K562 (cell line): ENCODE data around the gene CLIC3. TPM values are rescaled to one million over a fixed set of nuclear protein-coding genes. Genes with fewer than 3 reads are reported as not detected.
A peak's percentile ranks its signal among the peaks of the same experiment; 100 is the strongest.

Experiments used
- ATAC-seq: fragments of 200-7000 bp; cut with Tn5 transposase; 3 replicates; pipeline ENCODE4 v1.9.1; 2020; ENCODE audit warnings: moderate library complexity
- BruUV-seq: library from RNA; stranded (reverse); fragments of 400-500 nt; replicated peaks from 2 replicates; lab custom pipeline; 2021; lab: Mats Ljungman, UMichigan
- CTCF ChIA-PET: fragments of 300-600 bp; formaldehyde crosslinking; extraction: SDS; loops from one replicate; lab custom pipeline; 2021; ENCODE audit warnings: low intra/inter-chr PET ratio; lab: Yijun Ruan, JAX
- POLR2A ChIA-PET: fragments of 300-600, 350-650 bp; sonication (Branson Sonifier 250); formaldehyde crosslinking; extraction: SDS; loops from one replicate; lab custom pipeline; 2021; ENCODE audit warnings: antibody characterized with exemption, inconsistent platforms; lab: Yijun Ruan, JAX
- DNase-seq, 4 experiments: peaks; one replicate each; pipeline versions ENCODE4 v3.0.0 to v3.0.0-alpha.2; 2011 to 2018; ENCODE audit warnings: low spot score in 3 of 4, mixed read lengths in 3 of 4; ENCODE audit errors: extremely low read depth in 1 of 4
- FAIRE-seq: peaks from 2 replicates; lab custom pipeline; 2011; peaks lifted over from hg19 to GRCh38; lab: Jason Lieb, UNC
- H2AFZ ChIP-seq: 2 replicates; pipeline ENCODE4 v1.6.0; 2011; ENCODE audit warnings: low read depth, low read length, control low read depth, inconsistent platforms
- H3K27ac ChIP-seq: fragments of 200-600 bp; 3 replicates; pipeline ENCODE4 v1.8.0; 2011; ENCODE audit warnings: low read depth, mild to moderate bottlenecking, control low read depth, inconsistent platforms, low read length, moderate library complexity, mixed read lengths; ENCODE audit errors: extremely low read depth
- H3K27me3 ChIP-seq, 2 experiments: fragments of 300-600 bp in 1 of 2; 2 replicates in 1 of 2; 3 replicates in 1 of 2; pipeline versions ENCODE4 v1.6.0 to v1.8.0; 2011; ENCODE audit warnings: inconsistent platforms in 2 of 2, low read length in 2 of 2, mild to moderate bottlenecking in 1 of 2, mixed read lengths in 1 of 2, moderate library complexity in 1 of 2; ENCODE audit not compliant: control insufficient read depth in 2 of 2, insufficient read depth in 2 of 2
- H3K36me3 ChIP-seq: fragments of 300-600 bp; 3 replicates; pipeline ENCODE4 v1.8.0; 2011; ENCODE audit warnings: mild to moderate bottlenecking, low read length, inconsistent platforms; ENCODE audit not compliant: control insufficient read depth, insufficient read depth
- H3K4me1 ChIP-seq, 2 experiments: fragments of 200-600 bp in 1 of 2; replicated peaks in 1 of 2; 2 replicates in 1 of 2; 3 replicates in 1 of 2; pipeline versions ENCODE4 v1.5.1 to v1.8.0; 2011; ENCODE audit warnings: inconsistent platforms in 2 of 2, low read length in 2 of 2, mild to moderate bottlenecking in 1 of 2, mixed read lengths in 1 of 2, moderate library complexity in 1 of 2; ENCODE audit not compliant: control insufficient read depth in 2 of 2, insufficient read depth in 2 of 2
- H3K4me2 ChIP-seq: 2 replicates; pipeline ENCODE4 v1.6.1; 2011; ENCODE audit warnings: low read length, control low read depth, inconsistent platforms, mixed read lengths; ENCODE audit not compliant: insufficient read depth
- H3K4me3 ChIP-seq: fragments of 200-600 bp; sonication (generic), shearing (Covaris generic); 2 replicates; pipeline ENCODE4 v1.5.1; 2016; ENCODE audit warnings: control low read depth, inconsistent platforms
- H3K79me2 ChIP-seq: fragments of 200-600 bp; 3 replicates; pipeline ENCODE4 v1.8.0; 2011; ENCODE audit warnings: low read length, inconsistent platforms; ENCODE audit not compliant: control insufficient read depth, insufficient read depth
- H3K9ac ChIP-seq, 2 experiments: 2 replicates each; pipeline versions ENCODE4 v1.6.0 to v1.6.1; 2011; ENCODE audit warnings: low read depth in 2 of 2, low read length in 2 of 2, control low read depth in 1 of 2, inconsistent platforms in 1 of 2, mild to moderate bottlenecking in 1 of 2, mixed read lengths in 1 of 2; ENCODE audit not compliant: insufficient read depth in 1 of 2
- H3K9me1 ChIP-seq: one replicate; pipeline ENCODE4 v1.6.0; 2011; ENCODE audit warnings: inconsistent platforms, mild to moderate bottlenecking, low read length, moderate library complexity; ENCODE audit not compliant: control insufficient read depth, insufficient read depth
- H3K9me3 ChIP-seq: replicated peaks from 2 replicates; pipeline ENCODE4 v1.5.1; 2011; ENCODE audit warnings: low read depth, low read length, inconsistent platforms; ENCODE audit not compliant: control insufficient read depth, insufficient read depth
- H4K20me1 ChIP-seq: replicated peaks from 2 replicates; pipeline ENCODE4 v1.6.1; 2011; ENCODE audit warnings: low read length, inconsistent platforms, mixed read lengths; ENCODE audit not compliant: control insufficient read depth, insufficient read depth
- E4F1 ChIP-seq: fragments of 250-450 bp; sonication (Bioruptor Pico); IDR thresholded peaks from 2 replicates; pipeline ENCODE4 v1.5.0; 2021; ENCODE audit warnings: mild to moderate bottlenecking, borderline replicate concordance
- ETV5 ChIP-seq: sonication (generic); formaldehyde crosslinking; IDR thresholded peaks from 2 replicates; pipeline ENCODE4 v1.4.0; 2020; ENCODE audit warnings: low read depth, mild to moderate bottlenecking, missing genetic modification reagents
- KLF6 ChIP-seq: fragments of 250-450 bp; sonication (Bioruptor Pico); IDR thresholded peaks from 2 replicates; pipeline ENCODE4 v1.4.0; 2020; ENCODE audit warnings: mild to moderate bottlenecking, moderate library complexity, borderline replicate concordance
- MBD1 ChIP-seq: fragments of 250-450 bp; sonication (Bioruptor Pico); IDR thresholded peaks from 2 replicates; pipeline ENCODE4 v1.8.0; 2022; ENCODE audit warnings: inconsistent platforms
- MLX ChIP-seq, 2 experiments: fragments of 450-650 bp in 1 of 2; sonication (generic) in 1 of 2; formaldehyde crosslinking; conservative IDR thresholded peaks; 2 replicates each; pipeline versions ENCODE4 v1.4.0 to v1.8.1; 2020 to 2022; ENCODE audit warnings: mild to moderate bottlenecking in 1 of 2, missing genetic modification reagents in 1 of 2
- PHTF2 ChIP-seq: fragments of 250-450 bp; sonication (Bioruptor Pico); IDR thresholded peaks from 2 replicates; pipeline ENCODE4 v1.5.0; 2021; ENCODE audit warnings: mild to moderate bottlenecking
- SIN3A ChIP-seq, 2 experiments: fragments of 150-350 bp in 1 of 2; IDR thresholded peaks; 2 replicates each; pipeline ENCODE4 v1.6.1; 2011 to 2016; ENCODE audit warnings: borderline replicate concordance in 2 of 2, low read depth in 2 of 2, low read length in 2 of 2, mild to moderate bottlenecking in 2 of 2, moderate library complexity in 2 of 2; ENCODE audit not compliant: control insufficient read depth in 1 of 2
- WGBS: fragments of 100-300 bp; shearing (Covaris generic); methylation state at CpG from one replicate; pipeline ENCODE4 v1.1.6; 2016; ENCODE audit warnings: low coverage, mixed read lengths; ENCODE audit not compliant: insufficient coverage; ENCODE audit errors: missing lambda C conversion rate; 5-methylcytosine and 5-hydroxymethylcytosine counted together
- in situ Hi-C: fragments of 300-500 bp; cut with MboI; formaldehyde crosslinking; loops from 4 replicates; pipeline ENCODE4 v1.15.0; 2018; ENCODE audit warnings: inconsistent platforms, mixed read lengths
- intact Hi-C: fragments of 100-400 bp; cut with micrococcal nuclease; formaldehyde crosslinking; loops from 2 replicates; pipeline ENCODE4 v1.14.2; 2022
- polyA plus RNA-seq, 8 experiments: library from polyadenylated mRNA; depleted of rRNA in 4 of 8; stranded (reverse) in 5 of 8; unstranded in 3 of 8; fragments of >200 nt; fragmentation: Nextera tagmentation in 2 of 8; fragmentation: Illumina TruSeq in 1 of 8; extraction: Ambion mirVana in 2 of 8; extraction: Trizol in 1 of 8; gene quantifications; 2 replicates each; pipeline versions ENCODE4 v1.2.1 to v1.2.3, GENCODE V29; 2011 to 2014; ENCODE audit warnings: inconsistent platforms in 1 of 8, missing spikeins in 1 of 8
- total RNA-seq, 7 experiments: library from RNA; depleted of rRNA in 6 of 7; stranded (reverse); fragments of >200 nt in 6 of 7; fragmentation: Illumina TruSeq in 2 of 7; extraction: Trizol in 2 of 7; gene quantifications; 2 replicates each; pipeline versions ENCODE4 v1.2.1 to v1.2.3, GENCODE V29; 2011 to 2021; ENCODE audit warnings: low replicate concordance in 1 of 7

The CLIC3 gene
- total and polyA plus RNA-seq, 9 of the 15 experiments (the other 6 are each of a cell fraction or from before 2014, with no cell fraction given): 0.27 to 0.29 TPM; not detected in 7

DNA sequence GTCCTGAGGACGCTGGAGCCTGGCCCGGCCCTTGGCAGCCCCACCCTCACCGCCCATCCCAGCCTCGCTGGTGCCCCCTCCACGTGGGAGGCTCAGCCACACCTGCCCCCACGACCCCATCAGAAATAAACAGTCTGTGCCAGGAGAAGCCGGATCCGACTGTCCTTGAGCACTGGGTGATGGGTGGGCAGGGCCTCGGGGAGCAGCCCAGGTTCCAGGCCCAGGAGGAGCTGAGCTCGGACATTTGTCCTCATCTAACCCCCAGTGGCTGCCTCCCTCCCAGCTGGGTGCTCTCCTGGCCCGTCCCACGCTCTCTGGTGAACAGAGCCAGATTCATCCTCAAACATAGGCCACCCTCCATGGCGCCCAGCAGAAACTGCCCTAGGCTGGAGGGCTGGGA, 23.6 kb downstream of the CLIC3 start:
- intact Hi-C loops: no loop called here
- CTCF ChIA-PET: no interaction called here
- WGBS: 44% methylated on average over 11 of the region's 13 CpGs

More for the DNA sequence above, 23.6 kb downstream of the CLIC3 start:
- TF ChIP-seq MLX (CRISPR knock-in tag; conservative IDR thresholded peaks at IDR 0.05) (no peak), PHTF2 (no peak), ETV5 (CRISPR knock-in tag) (no peak), E4F1 (CRISPR knock-in tag) (no peak), KLF6 (CRISPR knock-in tag) (no peak), MBD1 (CRISPR knock-in tag) (no peak), SIN3A (IDR thresholded peaks at IDR 0.05; ENCODE audit: borderline replicate concordance in 2 of 2, control insufficient read depth in 1 of 2, low read depth in 2 of 2, low read length in 2 of 2) (no peak)
- no peak for FAIRE-seq
- no peaks in the 10 kb centered on the region for H3K9me1 ChIP-seq
- no peak overlapping the region for H3K4me2 ChIP-seq
- H2AFZ ChIP-seq: no peak overlapping the region
- POLR2A ChIA-PET: no interaction called here
- H3K4me3 ChIP-seq: no peak overlapping the region
- no peaks in the 10 kb centered on the region for H4K20me1 ChIP-seq
- no peaks in the 10 kb centered on the region for H3K36me3 ChIP-seq
- no peak overlapping the region for H3K27ac ChIP-seq
- no peaks in the 10 kb centered on the region for H3K27me3 ChIP-seq
- no peak for DNase-seq
- peak overlapping the region in 1 of 2 experiments; percentile 73; a peak in 2 of 4 replicates for H3K9ac ChIP-seq
- peaks cover 0 to 91% of the 10 kb centered on the region in 2 experiments; a peak in 2 of 5 replicates for H3K4me1 ChIP-seq
- in situ Hi-C loops: no loop called here
- no peaks in the 10 kb centered on the region for H3K79me2 ChIP-seq
- no TSS peak for BruUV-seq
- H3K9me3 ChIP-seq: no peaks in the 10 kb centered on the region
- ATAC-seq: no peak
